Prostate gland (tissue), 2 donors: ENCODE data around the gene FOXJ3.

Experiments
- POLR2A ChIP-seq: fragments of 450-650 bp; IDR thresholded peaks from one replicate; pipeline ENCODE4 v1.6.1; 2016; ENCODE audit warnings: antibody characterized with exemption, mild to moderate bottlenecking
- TF ChIP-seq, protein P1 (sequence below), 4 experiments: fragments of 200-600 bp in 2 of 4; fragments of 450-650 bp in 2 of 4; sonication (generic) in 2 of 4; IDR thresholded peaks; 1 replicate in 3 of 4; 2 replicates in 1 of 4; pipeline ENCODE4 v1.5.1; 2016 to 2019; ENCODE audit warnings: antibody characterized with exemption in 4 of 4, mild to moderate bottlenecking in 2 of 4, moderate library complexity in 2 of 4

DNA sequence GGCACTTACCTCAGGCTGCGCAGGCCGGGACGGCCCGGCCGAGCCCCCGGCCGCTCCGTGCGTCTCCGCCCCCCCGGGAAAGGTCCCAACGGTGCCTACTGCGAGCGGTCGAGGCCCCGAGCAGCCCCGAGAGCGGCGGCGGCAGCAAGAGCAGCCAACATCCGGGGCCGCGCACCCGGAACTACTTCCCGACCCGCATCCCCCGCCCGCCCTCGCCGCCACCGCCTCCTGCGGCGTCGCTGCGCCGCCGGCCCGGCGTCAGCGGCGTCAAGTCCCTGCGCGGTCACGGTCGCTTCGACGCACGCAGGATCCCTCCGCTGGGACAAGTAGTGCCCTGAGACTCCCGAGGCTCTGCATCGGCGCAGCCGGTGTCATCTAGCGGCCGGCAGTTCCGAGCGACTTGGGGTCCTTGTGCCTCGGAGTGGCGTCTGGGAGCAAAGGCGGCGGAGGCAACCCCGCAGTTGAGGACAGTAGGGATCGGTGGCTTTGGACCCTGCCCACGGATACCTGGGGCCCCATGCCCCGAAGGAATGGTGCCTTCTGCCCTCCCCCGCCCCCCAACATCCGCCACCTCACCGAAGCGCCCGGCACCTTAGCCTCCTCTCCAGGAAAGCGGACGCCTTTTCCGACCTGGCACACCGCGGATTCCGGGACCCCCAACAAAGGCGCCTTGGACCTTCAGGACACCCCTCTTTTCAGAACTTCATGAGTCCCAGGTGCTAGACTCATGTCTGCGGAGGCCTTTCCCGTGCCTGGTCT lies at the start of gene FOXJ3:
- TF ChIP-seq, protein P1, sequence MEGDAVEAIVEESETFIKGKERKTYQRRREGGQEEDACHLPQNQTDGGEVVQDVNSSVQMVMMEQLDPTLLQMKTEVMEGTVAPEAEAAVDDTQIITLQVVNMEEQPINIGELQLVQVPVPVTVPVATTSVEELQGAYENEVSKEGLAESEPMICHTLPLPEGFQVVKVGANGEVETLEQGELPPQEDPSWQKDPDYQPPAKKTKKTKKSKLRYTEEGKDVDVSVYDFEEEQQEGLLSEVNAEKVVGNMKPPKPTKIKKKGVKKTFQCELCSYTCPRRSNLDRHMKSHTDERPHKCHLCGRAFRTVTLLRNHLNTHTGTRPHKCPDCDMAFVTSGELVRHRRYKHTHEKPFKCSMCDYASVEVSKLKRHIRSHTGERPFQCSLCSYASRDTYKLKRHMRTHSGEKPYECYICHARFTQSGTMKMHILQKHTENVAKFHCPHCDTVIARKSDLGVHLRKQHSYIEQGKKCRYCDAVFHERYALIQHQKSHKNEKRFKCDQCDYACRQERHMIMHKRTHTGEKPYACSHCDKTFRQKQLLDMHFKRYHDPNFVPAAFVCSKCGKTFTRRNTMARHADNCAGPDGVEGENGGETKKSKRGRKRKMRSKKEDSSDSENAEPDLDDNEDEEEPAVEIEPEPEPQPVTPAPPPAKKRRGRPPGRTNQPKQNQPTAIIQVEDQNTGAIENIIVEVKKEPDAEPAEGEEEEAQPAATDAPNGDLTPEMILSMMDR (IDR thresholded peaks at IDR 0.05): peak in 2 of 4 experiments; percentile 21 to 42
- TF ChIP-seq POLR2A: peak; percentile 54
